Subcutaneous abdominal adipose tissue (tissue), 5 donors: ENCODE data around the gene NOPCHAP1.

Experiments
- H3K27ac ChIP-seq: one replicate; pipeline ENCODE4 v1.7.0; 2013; ENCODE audit warnings: low read depth, mild to moderate bottlenecking, inconsistent platforms, low read length, moderate library complexity
- H3K27me3 ChIP-seq, 5 donors: one replicate each; pipeline ENCODE4 v1.7.0; 2013; ENCODE audit warnings: low read length in 5 of 5, inconsistent platforms in 1 of 5; ENCODE audit not compliant: control insufficient read depth in 5 of 5, insufficient read depth in 4 of 5
- H3K36me3 ChIP-seq, 5 donors: one replicate each; pipeline ENCODE4 v1.7.0; 2013; ENCODE audit warnings: low read length in 5 of 5; ENCODE audit not compliant: control insufficient read depth in 5 of 5, insufficient read depth in 5 of 5
- H3K4me1 ChIP-seq, 5 donors: one replicate each; pipeline ENCODE4 v1.7.0; 2013; ENCODE audit warnings: low read length in 5 of 5, mild to moderate bottlenecking in 3 of 5, moderate library complexity in 1 of 5; ENCODE audit not compliant: control insufficient read depth in 5 of 5, insufficient read depth in 5 of 5
- H3K4me3 ChIP-seq, 5 donors: one replicate each; pipeline ENCODE4 v1.7.0; 2013; ENCODE audit warnings: low read length in 5 of 5, low read depth in 1 of 5
- H3K9ac ChIP-seq, 5 donors: one replicate each; pipeline ENCODE4 v1.7.0; 2013; ENCODE audit warnings: low read length in 5 of 5, mild to moderate bottlenecking in 4 of 5, moderate library complexity in 3 of 5
- H3K9me3 ChIP-seq, 5 donors: one replicate each; pipeline ENCODE4 v1.7.0; 2013; ENCODE audit warnings: low read length in 5 of 5; ENCODE audit not compliant: control insufficient read depth in 5 of 5
- donor health status: healthy.
- donor health status: healthy.
- donor health status: healthy.
- donor health status: healthy.
- donor health status: healthy.

The NOPCHAP1 gene

DNA sequence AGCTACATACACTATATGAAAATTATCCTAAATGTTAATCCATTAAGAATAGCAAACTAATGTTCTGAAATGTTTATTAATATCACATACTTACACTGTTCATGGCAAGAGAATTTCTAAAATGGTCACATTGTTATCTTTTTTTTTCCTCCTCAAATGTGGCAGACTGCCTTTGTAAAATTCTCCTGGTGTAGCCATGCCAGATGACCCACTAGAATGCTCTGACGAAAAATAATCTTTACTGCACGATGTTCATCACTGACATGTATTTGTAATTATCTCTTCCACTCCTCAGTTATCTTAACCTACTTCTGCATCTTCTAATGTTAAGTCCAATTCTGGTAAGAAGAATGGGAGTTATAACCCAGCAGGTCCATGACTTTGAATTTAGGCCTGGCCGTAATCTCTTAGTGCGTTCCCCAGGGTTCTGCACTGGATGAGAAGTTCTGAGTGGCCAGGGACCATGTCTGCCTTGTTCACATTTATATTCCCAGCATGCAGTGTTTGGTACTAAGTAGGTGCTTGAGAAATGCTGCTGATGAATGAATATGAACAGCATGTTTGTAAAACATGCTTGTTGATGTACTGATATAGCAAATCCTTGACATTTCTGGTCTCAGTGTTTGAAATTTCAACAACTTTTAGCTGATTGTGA, 46.7 kb downstream of the NOPCHAP1 start:
- Histone ChIP-seq H3K9me3 (no peaks in the 10 kb centered on the region), H3K4me1 (no peaks in the 10 kb centered on the region), H3K36me3 (peaks cover 3 to 15% (median 7%) of the 10 kb centered on the region in 5 donors), H3K27ac (no peak overlapping the region), H3K4me3 (no peak overlapping the region), H3K9ac (no peak overlapping the region), H3K27me3 (no peaks in the 10 kb centered on the region)

DNA sequence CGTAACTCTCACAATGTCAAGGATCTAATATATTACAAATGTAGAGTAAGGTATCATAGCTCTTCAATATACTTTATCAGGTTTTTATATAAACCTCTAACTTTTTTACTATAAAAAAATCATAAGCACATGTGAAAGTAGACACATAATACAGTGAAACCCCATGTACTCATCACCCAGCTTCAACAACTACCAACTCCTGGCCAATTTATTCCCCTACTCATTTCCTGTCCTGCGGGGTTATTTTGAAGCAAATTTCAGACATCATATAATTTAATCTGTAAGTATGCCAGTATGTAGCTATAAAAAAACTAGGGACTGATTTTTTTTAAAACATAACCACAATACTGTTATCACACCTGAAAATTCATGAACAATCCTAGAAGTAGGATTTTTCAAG, 47.7 kb downstream of the NOPCHAP1 start:
- Histone ChIP-seq H3K9me3 (no peaks in the 10 kb centered on the region), H3K27ac (no peak overlapping the region), H3K9ac (no peak overlapping the region)

More for the DNA sequence above, 47.7 kb downstream of the NOPCHAP1 start:
- no peaks in the 10 kb centered on the region for H3K27me3 ChIP-seq
- peaks cover 3 to 11% (median 7%) of the 10 kb centered on the region in 5 donors for H3K36me3 ChIP-seq
- H3K4me3 ChIP-seq: no peak overlapping the region
- H3K4me1 ChIP-seq: no peaks in the 10 kb centered on the region
